B cell (primary cell): ENCODE results near the gene APOO.
"Not testable (repeated sequence)": the region's sequence is repeated elsewhere in the genome, so short reads cannot be mapped to it uniquely, and the experiment has no call there.

Experiments used
- EZH2 ChIP-seq: IDR thresholded peaks from 2 replicates; pipeline ENCODE4 v1.6.1; 2012; ENCODE audit warnings: borderline replicate concordance, low read depth, mild to moderate bottlenecking, moderate library complexity, low read length; ENCODE audit not compliant: insufficient read depth, poor library complexity, severe bottlenecking
- TF ChIP-seq, protein P1 (sequence below): fragments of 200-600 bp; IDR thresholded peaks from one replicate; pipeline ENCODE4 v1.8.0; 2022; ENCODE audit warnings: antibody characterized with exemption, mild to moderate bottlenecking

DNA sequence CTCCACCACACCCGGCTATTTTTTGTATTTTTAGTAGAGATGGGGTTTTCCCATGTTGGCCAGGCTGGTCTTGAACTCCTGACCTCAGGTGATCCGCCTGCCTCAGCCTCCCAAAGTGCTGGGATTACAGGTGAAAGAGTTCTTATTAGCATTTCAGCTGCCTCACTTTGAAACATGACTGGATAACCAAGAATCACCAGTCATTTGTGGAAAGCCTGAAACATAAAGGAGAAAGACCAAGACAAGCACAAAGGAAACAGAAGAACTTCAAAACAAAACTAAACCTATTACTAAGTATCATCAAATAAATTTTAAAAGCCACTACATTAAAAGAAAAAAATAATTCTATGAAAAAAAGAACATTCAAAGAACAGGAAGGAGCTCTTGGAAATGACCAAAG is 45.8 kb downstream of the APOO start:
- TF ChIP-seq, protein P1, sequence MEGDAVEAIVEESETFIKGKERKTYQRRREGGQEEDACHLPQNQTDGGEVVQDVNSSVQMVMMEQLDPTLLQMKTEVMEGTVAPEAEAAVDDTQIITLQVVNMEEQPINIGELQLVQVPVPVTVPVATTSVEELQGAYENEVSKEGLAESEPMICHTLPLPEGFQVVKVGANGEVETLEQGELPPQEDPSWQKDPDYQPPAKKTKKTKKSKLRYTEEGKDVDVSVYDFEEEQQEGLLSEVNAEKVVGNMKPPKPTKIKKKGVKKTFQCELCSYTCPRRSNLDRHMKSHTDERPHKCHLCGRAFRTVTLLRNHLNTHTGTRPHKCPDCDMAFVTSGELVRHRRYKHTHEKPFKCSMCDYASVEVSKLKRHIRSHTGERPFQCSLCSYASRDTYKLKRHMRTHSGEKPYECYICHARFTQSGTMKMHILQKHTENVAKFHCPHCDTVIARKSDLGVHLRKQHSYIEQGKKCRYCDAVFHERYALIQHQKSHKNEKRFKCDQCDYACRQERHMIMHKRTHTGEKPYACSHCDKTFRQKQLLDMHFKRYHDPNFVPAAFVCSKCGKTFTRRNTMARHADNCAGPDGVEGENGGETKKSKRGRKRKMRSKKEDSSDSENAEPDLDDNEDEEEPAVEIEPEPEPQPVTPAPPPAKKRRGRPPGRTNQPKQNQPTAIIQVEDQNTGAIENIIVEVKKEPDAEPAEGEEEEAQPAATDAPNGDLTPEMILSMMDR = not testable (repeated sequence)
- not testable (repeated sequence) for TF ChIP-seq EZH2
